ENCODE measurements around the gene BCL7C.
A peak's percentile ranks its signal among the peaks of the same experiment; 100 is the strongest.

Gene BCL7C

GRCh38 chr16:30902029-30902972 lies 8.4 kb upstream of the BCL7C start:
- no peaks in the 10 kb centered on the region for H3K9me3 ChIP-seq (ENCODE audit: control extremely low read depth in 1 of 5, control insufficient read depth in 4 of 5, insufficient read depth in 2 of 5, low read depth in 1 of 5, low read length in 4 of 5)
- DNase-seq = peak; percentile 54 to 78 (median 73)
- CTCF ChIA-PET = interaction anchor here (0.8 to 3.6 kb wide), 17 partner anchors 10 to 132 kb away, joined by 3 to 52 read pairs (median 4); partner anchors contain the start of gene BCL7C
- no peaks in the 10 kb centered on the region for H3K27me3 ChIP-seq (replicated peaks in 2 of 5; ENCODE audit: control insufficient read depth in 4 of 5, insufficient read depth in 5 of 5, low read length in 4 of 5)
- H3K27ac ChIP-seq (ENCODE audit: insufficient read depth in 1 of 2, low read depth in 1 of 2, low read length in 2 of 2, poor library complexity in 1 of 2, severe bottlenecking in 2 of 2) = peak overlapping the region; percentile 77 to 81
- POLR2A ChIA-PET = interaction anchor here (0.7 to 2.2 kb wide), 5 partner anchors 27 to 244 kb away, joined by 3 to 11 read pairs (median 3); partner anchors contain the start of gene FBRS
- H3K4me1 ChIP-seq (ENCODE audit: control extremely low read depth in 1 of 4, control insufficient read depth in 4 of 4, insufficient read depth in 4 of 4, low read length in 3 of 4) = peaks cover 1 to 51% (median 40%) of the 10 kb centered on the region in 4 experiments
- no peaks in the 10 kb centered on the region for H3K36me3 ChIP-seq (ENCODE audit: control insufficient read depth in 4 of 4, insufficient read depth in 4 of 4, low read length in 3 of 4)
- peak overlapping the region; percentile 58 to 82 (median 75) for H3K4me3 ChIP-seq (ENCODE audit: control insufficient read depth in 1 of 7, extremely low read depth in 1 of 7, insufficient read depth in 4 of 7, low read depth in 2 of 7, low read length in 6 of 7)
- 6% methylated on average over 91 of the region's 99 CpGs for WGBS (ENCODE audit: insufficient coverage)

- Histone ChIP-seq H3K9me3 (ENCODE audit: control extremely low read depth in 1 of 5, control insufficient read depth in 4 of 5, insufficient read depth in 2 of 5, low read depth in 1 of 5, low read length in 4 of 5) (no peaks in the 10 kb centered on the region), H3K4me1 (ENCODE audit: control extremely low read depth in 1 of 4, control insufficient read depth in 4 of 4, insufficient read depth in 4 of 4, low read length in 3 of 4) (peaks cover 3 to 54% (median 44%) of the 10 kb centered on the region in 4 experiments), H3K27ac (ENCODE audit: insufficient read depth in 1 of 2, low read depth in 1 of 2, low read length in 2 of 2, poor library complexity in 1 of 2, severe bottlenecking in 2 of 2) (peak overlapping the region in 1 of 2 experiments; percentile 81), H3K27me3 (replicated peaks in 2 of 5; ENCODE audit: control insufficient read depth in 4 of 5, insufficient read depth in 5 of 5, low read length in 4 of 5) (no peaks in the 10 kb centered on the region), H3K36me3 (ENCODE audit: control insufficient read depth in 4 of 4, insufficient read depth in 4 of 4, low read length in 3 of 4) (no peaks in the 10 kb centered on the region), H3K4me3 (ENCODE audit: control insufficient read depth in 1 of 7, extremely low read depth in 1 of 7, insufficient read depth in 4 of 7, low read depth in 2 of 7, low read length in 6 of 7) (peak overlapping the region; percentile 57 to 82 (median 70))
- ChIA-PET POLR2A (interaction anchor here (0.6 to 2.2 kb wide), 5 partner anchors 23 to 87 kb away, joined by 3 to 11 read pairs (median 3); no protein-coding TSS in a partner anchor), CTCF (interaction anchor here (0.8 to 3.6 kb wide), 20 partner anchors 9 to 131 kb away, joined by 3 to 52 read pairs (median 4); partner anchors contain the start of gene BCL7C)
- 40% methylated on average over 3 of the region's 6 CpGs for WGBS (ENCODE audit: insufficient coverage)
- DNase-seq = peak in 2 of 3 donors; percentile 30 to 37
Observed at GRCh38 chr16:30901201-30902028, 7.5 kb upstream of the BCL7C start.

- WGBS (ENCODE audit: insufficient coverage) = 100% methylated on average over 1 of the region's 5 CpGs
- Histone ChIP-seq H3K9me3 (ENCODE audit: control extremely low read depth in 1 of 5, control insufficient read depth in 4 of 5, insufficient read depth in 2 of 5, low read depth in 1 of 5, low read length in 4 of 5) (no peaks in the 10 kb centered on the region), H3K27ac (ENCODE audit: insufficient read depth in 1 of 2, low read depth in 1 of 2, low read length in 2 of 2, poor library complexity in 1 of 2, severe bottlenecking in 2 of 2) (no peak overlapping the region), H3K4me3 (ENCODE audit: control insufficient read depth in 1 of 7, extremely low read depth in 1 of 7, insufficient read depth in 4 of 7, low read depth in 2 of 7, low read length in 6 of 7) (no peak overlapping the region), H3K36me3 (ENCODE audit: control insufficient read depth in 4 of 4, insufficient read depth in 4 of 4, low read length in 3 of 4) (no peaks in the 10 kb centered on the region), H3K27me3 (replicated peaks in 2 of 5; ENCODE audit: control insufficient read depth in 4 of 5, insufficient read depth in 5 of 5, low read length in 4 of 5) (no peaks in the 10 kb centered on the region), H3K4me1 (ENCODE audit: control extremely low read depth in 1 of 4, control insufficient read depth in 4 of 4, insufficient read depth in 4 of 4, low read length in 3 of 4) (peaks cover 3 to 59% (median 51%) of the 10 kb centered on the region in 4 experiments)
- no peak for DNase-seq
- CTCF ChIA-PET = interaction anchor here (0.6 to 3.6 kb wide), 12 partner anchors 8 to 395 kb away, joined by 3 to 52 read pairs (median 6); partner anchors contain the start of gene BCL7C
- POLR2A ChIA-PET = interaction anchor here (2.2 kb wide), 1 partner anchor 25 kb away, joined by 11 read pairs; no protein-coding TSS in a partner anchor
Observed at GRCh38 chr16:30900588-30900987, 6.7 kb upstream of the BCL7C start.

- Histone ChIP-seq H3K4me3 (ENCODE audit: control insufficient read depth in 1 of 7, extremely low read depth in 1 of 7, insufficient read depth in 4 of 7, low read depth in 2 of 7, low read length in 6 of 7) (no peak overlapping the region), H3K27ac (ENCODE audit: insufficient read depth in 1 of 2, low read depth in 1 of 2, low read length in 2 of 2, poor library complexity in 1 of 2, severe bottlenecking in 2 of 2) (no peak overlapping the region), H3K27me3 (replicated peaks in 2 of 5; ENCODE audit: control insufficient read depth in 4 of 5, insufficient read depth in 5 of 5, low read length in 4 of 5) (no peaks in the 10 kb centered on the region), H3K4me1 (ENCODE audit: control extremely low read depth in 1 of 4, control insufficient read depth in 4 of 4, insufficient read depth in 4 of 4, low read length in 3 of 4) (peaks cover 3 to 52% (median 46%) of the 10 kb centered on the region in 4 experiments), H3K36me3 (ENCODE audit: control insufficient read depth in 4 of 4, insufficient read depth in 4 of 4, low read length in 3 of 4) (no peaks in the 10 kb centered on the region), H3K9me3 (ENCODE audit: control extremely low read depth in 1 of 5, control insufficient read depth in 4 of 5, insufficient read depth in 2 of 5, low read depth in 1 of 5, low read length in 4 of 5) (no peaks in the 10 kb centered on the region)
- CTCF ChIA-PET = interaction anchor here (2.0 to 3.6 kb wide), 3 partner anchors 24 to 47 kb away, joined by 5 to 28 read pairs (median 17); no protein-coding TSS in a partner anchor
- DNase-seq = no peak
- POLR2A ChIA-PET = no interaction called here
- 100% methylated on average over 2 of the region's 2 CpGs for WGBS (ENCODE audit: insufficient coverage)
Observed at GRCh38 chr16:30899794-30900193, 5.9 kb upstream of the BCL7C start.

GRCh38 chr16:30896889-30897733 lies 3.2 kb upstream of the BCL7C start:
- Histone ChIP-seq H3K4me1 (ENCODE audit: control extremely low read depth in 1 of 4, control insufficient read depth in 4 of 4, insufficient read depth in 4 of 4, low read length in 3 of 4) (peaks cover 3 to 52% (median 43%) of the 10 kb centered on the region in 4 experiments), H3K4me3 (ENCODE audit: control insufficient read depth in 1 of 7, extremely low read depth in 1 of 7, insufficient read depth in 4 of 7, low read depth in 2 of 7, low read length in 6 of 7) (peak overlapping the region; percentile 35 to 88 (median 71)), H3K9me3 (ENCODE audit: control extremely low read depth in 1 of 5, control insufficient read depth in 4 of 5, insufficient read depth in 2 of 5, low read depth in 1 of 5, low read length in 4 of 5) (no peaks in the 10 kb centered on the region), H3K27me3 (replicated peaks in 2 of 5; ENCODE audit: control insufficient read depth in 4 of 5, insufficient read depth in 5 of 5, low read length in 4 of 5) (no peaks in the 10 kb centered on the region), H3K27ac (ENCODE audit: insufficient read depth in 1 of 2, low read depth in 1 of 2, low read length in 2 of 2, poor library complexity in 1 of 2, severe bottlenecking in 2 of 2) (peak overlapping the region; percentile 58 to 80), H3K36me3 (ENCODE audit: control insufficient read depth in 4 of 4, insufficient read depth in 4 of 4, low read length in 3 of 4) (no peaks in the 10 kb centered on the region)
- ChIA-PET POLR2A (interaction anchor here (0.6 to 1.4 kb wide), 3 partner anchors 22 to 60 kb away, joined by 4 to 6 read pairs (median 5); no protein-coding TSS in a partner anchor), CTCF (interaction anchor here (1.0 to 2.1 kb wide), 4 partner anchors 11 to 197 kb away, joined by 3 to 7 read pairs (median 4); no protein-coding TSS in a partner anchor)
- peak; percentile 83 to 88 (median 86) for DNase-seq
- WGBS (ENCODE audit: insufficient coverage) = 19% methylated on average over 25 of the region's 31 CpGs
